Measurements from ENCODE around the gene SGO2.
"Not testable (repeated sequence)": the region's sequence is repeated elsewhere in the genome, so short reads cannot be mapped to it uniquely, and the experiment has no call there.

Gene SGO2

DNA sequence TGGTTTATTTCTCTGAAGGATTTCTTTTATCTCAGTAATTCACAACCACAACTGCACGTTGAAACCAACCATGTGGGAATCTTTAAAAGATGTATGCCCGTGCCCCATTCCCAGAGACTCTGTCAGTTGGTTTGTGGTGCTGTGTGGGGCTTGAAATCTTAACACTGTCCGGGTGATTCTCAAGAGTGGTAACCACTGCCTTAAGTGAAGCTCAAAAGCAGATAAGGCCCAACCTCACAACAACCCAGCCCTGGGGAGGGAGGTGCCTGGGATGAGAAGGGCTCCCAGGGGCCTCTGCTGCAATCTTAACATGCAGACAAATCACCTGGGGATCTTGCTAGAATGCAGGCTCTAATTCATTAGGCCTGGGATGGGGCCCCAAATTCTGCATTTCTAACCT is 73.2 kb downstream of the SGO2 start:
- DNase-seq, result no peak

GRCh38 chr2:200600549-200601225 is 74.7 kb downstream of the SGO2 start:
- DNase-seq, result no peak

DNA sequence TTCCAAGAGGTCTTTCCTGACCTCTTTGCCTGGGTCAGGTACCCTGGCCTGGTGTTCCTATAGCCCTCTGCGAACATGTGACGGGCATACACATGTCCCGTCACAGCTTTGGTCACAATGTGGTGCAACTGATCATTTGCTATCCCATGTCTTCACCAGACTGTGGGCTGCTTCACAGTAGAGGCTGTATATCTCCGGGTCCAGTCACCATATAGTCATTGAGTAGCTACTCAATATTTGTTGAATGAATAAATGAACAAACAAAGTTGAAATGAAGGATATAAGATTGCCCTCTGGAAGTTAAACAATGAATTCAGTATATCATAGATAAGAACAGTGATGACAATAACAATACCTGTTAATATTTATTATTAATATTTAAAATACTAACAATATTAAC is 76.6 kb downstream of the SGO2 start:
- DNase-seq, result no peak

DNA sequence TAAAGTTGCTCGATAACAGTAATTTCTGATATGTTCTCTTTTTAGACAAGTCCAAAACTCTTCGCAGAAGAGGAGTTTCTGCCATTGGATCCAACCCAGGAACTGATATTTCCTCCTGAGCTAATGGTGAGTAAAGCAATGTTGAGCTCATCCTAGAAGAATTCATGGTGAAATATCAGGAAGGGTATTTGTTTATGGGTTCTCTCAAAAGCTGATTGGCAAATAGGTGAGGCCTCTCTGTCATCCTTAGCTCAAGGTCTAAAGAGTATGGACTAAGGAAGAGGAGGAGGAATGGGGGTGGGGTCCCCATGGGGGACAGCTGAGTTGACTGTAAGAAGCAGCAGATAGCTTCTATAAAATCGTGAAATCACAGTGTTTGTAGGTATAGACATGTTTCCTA is 78.0 kb downstream of the SGO2 start:
- DNase-seq, result no peak

GRCh38 chr2:200604571-200605255 is 78.7 kb downstream of the SGO2 start:
- no peak for DNase-seq

DNA sequence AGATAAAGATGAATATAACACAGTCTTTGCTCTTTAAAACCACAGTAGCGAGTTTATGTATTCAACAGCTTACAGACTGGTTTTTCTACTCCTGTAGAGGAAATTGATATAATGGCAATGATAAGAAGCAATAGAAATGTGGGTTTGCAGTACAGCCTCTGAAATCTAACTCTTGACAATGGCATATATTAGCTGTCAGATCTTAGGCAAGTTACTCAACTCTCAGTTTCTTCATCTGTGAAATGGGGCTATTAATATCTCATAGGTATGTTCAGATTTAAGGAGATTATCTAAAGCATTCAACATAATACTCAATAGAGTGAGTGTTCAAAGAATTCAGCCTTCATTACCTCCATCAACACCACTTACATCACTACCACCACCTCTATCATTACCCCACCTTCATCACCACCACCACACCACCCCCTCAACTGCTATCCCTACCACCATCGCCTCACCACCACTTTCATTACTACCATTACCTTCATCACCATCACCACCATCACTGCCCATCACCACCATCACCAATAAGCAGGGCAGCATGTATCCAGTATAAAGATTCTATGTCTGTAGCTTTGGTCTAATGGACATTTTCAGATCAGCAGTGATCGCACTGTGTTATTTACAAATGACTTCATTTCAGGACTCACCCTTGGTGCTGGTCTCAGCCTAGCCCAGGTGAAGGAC is 82.5 kb downstream of the SGO2 start:
- no peak for DNase-seq

DNA sequence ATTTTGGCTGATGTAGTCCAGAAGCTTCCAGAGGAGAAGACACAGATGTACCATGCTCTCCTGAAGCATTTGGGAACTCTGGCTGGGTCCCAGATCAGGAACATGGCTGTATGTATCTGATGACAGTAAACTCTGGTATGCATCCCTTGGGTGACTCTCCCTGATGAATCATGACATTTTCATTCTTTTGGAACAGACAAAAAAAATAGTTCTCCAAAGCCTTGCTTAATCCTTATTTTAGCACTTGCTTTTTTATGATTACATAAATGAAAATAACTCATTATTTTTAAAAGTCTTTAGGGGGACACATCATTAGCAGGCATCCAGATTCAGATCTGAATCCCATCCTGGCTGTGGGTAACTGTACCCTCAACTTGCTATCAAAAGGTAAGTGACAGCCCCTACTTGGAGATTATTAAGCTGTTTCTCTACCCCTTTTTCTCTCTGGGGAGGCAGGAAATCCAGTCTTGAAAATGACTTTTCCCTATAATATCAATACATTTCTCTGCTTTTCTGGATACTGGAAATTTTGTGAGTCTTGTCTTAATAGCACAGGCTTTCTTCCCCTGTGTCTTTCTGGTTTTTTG is 83.1 kb downstream of the SGO2 start:
- no peak for DNase-seq

- DNase-seq, result not testable (repeated sequence)
Measured at GRCh38 chr2:200610217-200610616, 84.2 kb downstream of the SGO2 start.

- DNase-seq, result no peak
Measured at GRCh38 chr2:200613692-200614091, 87.7 kb downstream of the SGO2 start.

- DNase-seq, result no peak
Measured at GRCh38 chr2:200614249-200614648, 88.2 kb downstream of the SGO2 start.

- no peak for DNase-seq
Measured at GRCh38 chr2:200615247-200615646, 89.2 kb downstream of the SGO2 start.

GRCh38 chr2:200616193-200616592 is 90.2 kb downstream of the SGO2 start:
- DNase-seq, result no peak

DNA sequence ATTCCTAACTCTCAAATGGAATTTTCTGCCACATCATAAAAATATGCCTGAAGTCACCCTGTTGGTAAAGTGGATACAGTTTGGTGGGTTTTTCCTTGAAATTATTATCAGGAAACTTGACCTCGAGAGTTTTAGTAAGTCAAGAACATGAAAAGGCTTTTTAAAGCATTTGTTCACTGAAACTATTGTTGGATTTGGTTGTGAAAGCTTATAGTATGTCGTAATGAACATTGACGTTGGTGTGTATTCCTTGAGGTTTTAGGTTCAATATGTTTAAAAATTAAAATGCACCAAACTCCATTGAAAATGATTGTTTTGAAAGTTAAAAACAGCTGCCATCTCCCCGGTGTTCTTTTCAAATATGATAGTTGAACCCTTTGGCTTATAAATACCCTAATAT is 90.6 kb downstream of the SGO2 start:
- DNase-seq, result no peak

DNA sequence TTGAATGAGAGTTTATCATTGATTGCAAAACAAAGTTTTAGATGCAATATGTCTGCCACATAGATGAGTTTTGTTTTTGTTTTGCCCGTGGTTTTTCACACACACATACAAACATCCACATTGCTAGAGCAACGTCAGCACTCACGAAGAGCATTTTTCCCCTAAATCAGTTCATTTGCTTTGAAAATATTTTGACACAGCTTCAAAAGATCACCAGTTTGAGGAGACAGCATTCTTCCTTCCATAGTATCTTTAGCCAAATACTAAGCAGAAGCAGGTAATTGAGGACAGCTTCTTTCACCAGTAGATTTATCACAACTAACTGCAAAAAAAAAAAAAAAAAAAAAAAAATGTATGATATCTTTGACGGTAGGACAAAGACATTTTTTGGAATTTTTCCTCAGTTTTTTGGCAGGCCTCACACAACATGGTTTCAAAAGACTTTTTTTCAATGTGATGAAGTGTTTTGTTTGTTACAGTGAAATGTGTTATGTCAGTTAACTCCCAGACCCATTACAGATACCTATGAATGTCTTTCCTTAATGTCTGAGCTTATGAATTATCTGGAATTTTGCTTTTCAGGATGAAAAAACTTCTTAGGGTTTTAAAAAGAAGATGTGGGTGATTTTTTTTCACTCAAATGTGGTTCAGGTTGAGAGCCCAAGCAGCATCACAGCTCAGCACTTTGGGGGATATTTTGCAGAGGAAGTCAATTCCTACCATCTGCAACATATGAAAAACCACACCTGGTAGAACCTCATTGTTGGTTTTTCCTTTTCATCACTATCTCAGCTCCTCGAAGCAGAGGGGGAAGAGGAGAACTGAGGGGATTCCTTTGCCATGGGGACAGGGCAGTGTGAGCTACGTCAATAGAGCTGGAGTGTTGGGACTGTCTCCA is 91.4 kb downstream of the SGO2 start:
- no peak for DNase-seq

GRCh38 chr2:200618054-200618419 is 92.0 kb downstream of the SGO2 start:
- DNase-seq, result no peak

- no peak for DNase-seq
Measured at GRCh38 chr2:200618590-200619021, 92.6 kb downstream of the SGO2 start.

GRCh38 chr2:200619279-200619678 is 93.3 kb downstream of the SGO2 start:
- no peak for DNase-seq

DNA sequence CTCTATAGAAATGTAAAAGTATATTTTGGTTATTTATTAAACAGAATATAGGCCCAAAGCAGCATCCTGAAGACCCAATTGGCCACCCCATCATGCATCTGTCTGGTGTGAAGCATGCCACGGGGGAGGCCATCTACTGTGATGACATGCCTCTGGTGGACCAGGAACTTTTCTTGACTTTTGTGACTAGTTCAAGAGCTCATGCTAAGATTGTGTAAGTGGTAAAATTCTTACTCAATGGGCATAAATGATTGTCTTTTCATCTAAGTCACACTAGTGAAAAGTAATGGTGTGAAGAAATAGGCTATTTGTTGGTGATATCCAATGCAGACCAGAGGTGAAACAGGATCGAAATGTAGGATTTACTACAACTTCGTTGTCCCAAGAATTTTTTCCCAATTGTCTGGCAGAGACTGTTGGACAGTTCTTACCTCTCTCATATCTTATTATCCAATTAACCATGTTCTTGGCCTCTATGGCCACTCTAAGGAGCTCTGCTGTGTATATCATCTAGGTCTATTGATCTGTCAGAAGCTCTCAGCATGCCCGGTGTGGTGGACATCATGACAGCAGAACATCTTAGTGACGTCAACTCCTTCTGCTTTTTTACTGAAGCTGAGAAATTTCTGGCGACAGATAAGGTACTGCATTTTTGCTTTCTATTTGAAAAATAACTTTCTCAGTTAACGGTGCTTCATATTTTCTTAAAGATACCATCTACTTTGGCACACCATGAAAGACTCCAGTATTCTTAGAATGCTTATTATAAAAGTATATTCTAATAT is 94.8 kb downstream of the SGO2 start:
- DNase-seq, result no peak

DNA sequence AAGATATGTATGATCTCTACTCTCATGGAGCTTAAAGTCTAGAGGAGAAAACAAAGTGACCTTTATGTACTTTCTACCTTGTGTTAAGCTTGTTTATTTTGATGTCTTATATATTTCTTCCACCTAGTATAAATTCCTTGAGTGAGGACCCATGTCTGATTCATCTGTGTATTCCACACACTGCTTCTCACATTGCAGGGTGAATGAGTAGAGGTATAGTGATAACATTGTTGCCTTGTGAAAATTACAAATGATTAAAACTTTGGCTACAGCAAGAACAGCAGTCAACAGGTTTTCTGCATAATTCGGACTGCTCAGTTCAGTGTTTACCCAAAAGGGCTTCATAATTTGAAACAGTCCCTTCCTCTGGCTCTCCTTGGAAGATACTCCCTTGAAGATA is 96.1 kb downstream of the SGO2 start:
- DNase-seq, result no peak

GRCh38 chr2:200624026-200624425 is 98.0 kb downstream of the SGO2 start:
- no peak for DNase-seq

DNA sequence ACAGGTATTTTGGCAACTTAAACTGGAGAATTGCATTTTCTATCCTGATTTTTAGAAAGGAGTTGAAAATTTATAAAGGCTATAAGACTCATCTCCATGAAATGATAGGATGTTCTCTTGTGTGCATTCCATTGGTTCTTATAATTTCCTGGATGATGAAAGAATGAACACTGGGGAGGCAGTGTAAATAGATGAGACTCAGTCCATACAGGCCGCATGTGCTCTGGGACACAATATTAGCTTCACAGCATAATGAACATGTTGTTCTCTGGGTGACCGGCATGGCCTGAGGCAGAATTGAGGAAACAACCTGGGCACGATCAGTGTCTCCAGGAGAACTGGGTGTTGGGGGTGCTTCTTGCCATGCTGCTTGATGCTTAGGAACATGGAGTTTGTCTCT is 98.7 kb downstream of the SGO2 start:
- DNase-seq, result no peak

GRCh38 chr2:200625282-200625681 is 99.3 kb downstream of the SGO2 start:
- DNase-seq, result no peak

Data from stimulated activated CD8-positive, alpha-beta memory T cell treated with anti-CD3 and anti-CD28 coated beads, Interleukin-4, amount 100 ng/mL, for 48 hours (primary cell).